Muscle layer of duodenum (tissue), 2 donors: ENCODE results near the gene NCS1.

ENCODE experiments used
- H3K27ac ChIP-seq: one replicate; pipeline ENCODE4 v1.7.0; 2013; ENCODE audit warnings: mild to moderate bottlenecking, low read length
- H3K27me3 ChIP-seq: one replicate; pipeline ENCODE4 v1.7.0; 2013; ENCODE audit warnings: low read depth, mild to moderate bottlenecking, control low read depth, low read length
- H3K36me3 ChIP-seq, 2 donors: one replicate each; pipeline ENCODE4 v1.7.0; 2013; ENCODE audit warnings: low read length in 2 of 2, control low read depth in 1 of 2, mild to moderate bottlenecking in 1 of 2; ENCODE audit not compliant: insufficient read depth in 2 of 2, control insufficient read depth in 1 of 2
- H3K4me1 ChIP-seq, 2 donors: one replicate each; pipeline ENCODE4 v1.7.0; 2013; ENCODE audit warnings: low read length in 2 of 2, mild to moderate bottlenecking in 2 of 2, control low read depth in 1 of 2, moderate library complexity in 1 of 2; ENCODE audit not compliant: insufficient read depth in 2 of 2, control insufficient read depth in 1 of 2
- H3K4me3 ChIP-seq, 2 donors: one replicate each; pipeline ENCODE4 v1.7.0; 2013; ENCODE audit warnings: low read length in 2 of 2, low read depth in 1 of 2, mild to moderate bottlenecking in 1 of 2
- H3K9me3 ChIP-seq, 2 donors: one replicate each; pipeline ENCODE4 v1.7.0; 2013; ENCODE audit warnings: low read length in 2 of 2, control low read depth in 1 of 2, mild to moderate bottlenecking in 1 of 2; ENCODE audit not compliant: control insufficient read depth in 1 of 2
- donor health status: healthy.

The NCS1 gene

GRCh38 chr9:130165579-130165978 lies 6.6 kb upstream of the NCS1 start:
- H3K4me3 ChIP-seq: no peak overlapping the region
- H3K4me1 ChIP-seq: no peaks in the 10 kb centered on the region
- no peak overlapping the region for H3K27ac ChIP-seq
- no peaks in the 10 kb centered on the region for H3K9me3 ChIP-seq
- no peaks in the 10 kb centered on the region for H3K27me3 ChIP-seq
- H3K36me3 ChIP-seq: no peaks in the 10 kb centered on the region

GRCh38 chr9:130166399-130166798 lies 5.8 kb upstream of the NCS1 start:
- no peak overlapping the region for H3K27ac ChIP-seq
- no peaks in the 10 kb centered on the region for H3K36me3 ChIP-seq
- H3K27me3 ChIP-seq: no peaks in the 10 kb centered on the region
- H3K4me1 ChIP-seq: no peaks in the 10 kb centered on the region
- H3K9me3 ChIP-seq: no peaks in the 10 kb centered on the region
- H3K4me3 ChIP-seq: no peak overlapping the region

GRCh38 chr9:130167927-130168326 lies 4.3 kb upstream of the NCS1 start:
- Histone ChIP-seq H3K36me3 (no peaks in the 10 kb centered on the region), H3K4me3 (no peak overlapping the region), H3K9me3 (no peaks in the 10 kb centered on the region), H3K4me1 (no peaks in the 10 kb centered on the region), H3K27me3 (no peaks in the 10 kb centered on the region), H3K27ac (no peak overlapping the region)

GRCh38 chr9:130171226-130172148 lies 717 bp upstream of the NCS1 start:
- Histone ChIP-seq H3K4me1 (peaks cover 0 to 30% of the 10 kb centered on the region in 2 donors), H3K4me3 (peak overlapping the region in 1 of 2 donors; percentile 46), H3K9me3 (no peaks in the 10 kb centered on the region), H3K27ac (no peak overlapping the region), H3K36me3 (no peaks in the 10 kb centered on the region), H3K27me3 (no peaks in the 10 kb centered on the region)

- Histone ChIP-seq H3K27ac (peak overlapping the region; percentile 77), H3K4me3 (peak overlapping the region; percentile 77), H3K9me3 (no peaks in the 10 kb centered on the region), H3K4me1 (peaks cover 0 to 43% of the 10 kb centered on the region in 2 donors), H3K36me3 (no peaks in the 10 kb centered on the region), H3K27me3 (no peaks in the 10 kb centered on the region)
Measured at GRCh38 chr9:130172858-130173665, 858 bp downstream of the NCS1 start.

GRCh38 chr9:130173666-130173983 lies 1.4 kb downstream of the NCS1 start:
- Histone ChIP-seq H3K4me3 (peak overlapping the region; percentile 77), H3K36me3 (no peaks in the 10 kb centered on the region), H3K4me1 (peaks cover 0 to 48% of the 10 kb centered on the region in 2 donors), H3K9me3 (no peaks in the 10 kb centered on the region), H3K27me3 (no peaks in the 10 kb centered on the region), H3K27ac (peak overlapping the region; percentile 77)

GRCh38 chr9:130174025-130174424 lies 1.8 kb downstream of the NCS1 start:
- Histone ChIP-seq H3K4me3 (peak overlapping the region; percentile 77), H3K27ac (peak overlapping the region; percentile 77), H3K4me1 (peaks cover 0 to 48% of the 10 kb centered on the region in 2 donors), H3K27me3 (no peaks in the 10 kb centered on the region), H3K36me3 (no peaks in the 10 kb centered on the region), H3K9me3 (no peaks in the 10 kb centered on the region)

GRCh38 chr9:130174920-130175321 lies 2.7 kb downstream of the NCS1 start:
- Histone ChIP-seq H3K4me3 (peak overlapping the region in 1 of 2 donors; percentile 77), H3K4me1 (peaks cover 0 to 48% of the 10 kb centered on the region in 2 donors), H3K27ac (peak overlapping the region; percentile 63)

GRCh38 chr9:130175355-130175754 lies 3.2 kb downstream of the NCS1 start:
- no peaks in the 10 kb centered on the region for H3K27me3 ChIP-seq
- H3K27ac ChIP-seq: peak overlapping the region; percentile 63
- H3K9me3 ChIP-seq: no peaks in the 10 kb centered on the region
- peaks cover 0 to 48% of the 10 kb centered on the region in 2 donors for H3K4me1 ChIP-seq
- no peaks in the 10 kb centered on the region for H3K36me3 ChIP-seq
- no peak overlapping the region for H3K4me3 ChIP-seq

More at GRCh38 chr9:130174920-130175321, 2.7 kb downstream of the NCS1 start:
- Histone ChIP-seq H3K36me3 (no peaks in the 10 kb centered on the region), H3K9me3 (no peaks in the 10 kb centered on the region), H3K27me3 (no peaks in the 10 kb centered on the region)

GRCh38 chr9:130176760-130177159 lies 4.6 kb downstream of the NCS1 start:
- Histone ChIP-seq H3K4me1 (peaks cover 0 to 48% of the 10 kb centered on the region in 2 donors), H3K9me3 (no peaks in the 10 kb centered on the region), H3K36me3 (no peaks in the 10 kb centered on the region), H3K27me3 (no peaks in the 10 kb centered on the region), H3K4me3 (no peak overlapping the region), H3K27ac (no peak overlapping the region)
